Stomach (tissue), 9 donors: ENCODE results near the gene TUBGCP3. TPM values are rescaled to one million over a fixed set of nuclear protein-coding genes. Genes with fewer than 3 reads are reported as not detected.

Experiments used
- DNase-seq, 2 donors: peaks; one replicate each; pipeline versions ENCODE4 v3.0.0 to v3.0.0-alpha.2; 2013 to 2019
- H3K27ac ChIP-seq, 5 donors: fragments of 200-600 bp in 4 of 5; sonication (generic) in 4 of 5; one replicate each; pipeline ENCODE4 v1.5.1; 2013 to 2019; ENCODE audit warnings: mild to moderate bottlenecking in 1 of 5, moderate library complexity in 1 of 5
- H3K27me3 ChIP-seq, 3 donors: fragments of 200-600 bp; sonication (generic); one replicate each; pipeline ENCODE4 v1.5.1; 2017 to 2019; ENCODE audit warnings: mixed run types in 1 of 3
- H3K36me3 ChIP-seq, 4 donors: fragments of 200-600 bp; sonication (generic); 1 replicate in 3 of 4; 2 replicates in 1 of 4; pipeline ENCODE4 v1.5.1; 2016 to 2019
- H3K4me1 ChIP-seq, 4 donors: fragments of 200-600 bp; sonication (generic); one replicate each; pipeline ENCODE4 v1.5.1; 2016 to 2019
- H3K4me3 ChIP-seq, 4 donors: fragments of 200-600 bp; sonication (generic) in 3 of 4; one replicate each; pipeline ENCODE4 v1.5.1; 2016 to 2019; ENCODE audit warnings: mild to moderate bottlenecking in 1 of 4
- H3K9me3 ChIP-seq, 4 donors: fragments of 200-600 bp; sonication (generic); one replicate each; pipeline ENCODE4 v1.5.1; 2016 to 2019
- CTCF ChIP-seq, 7 experiments: fragments of 450-650 bp in 4 of 7; fragments of 200-600 bp in 3 of 7; sonication (generic) in 3 of 7; IDR thresholded peaks; one replicate each; pipeline ENCODE4 v1.5.1; 2016 to 2019; ENCODE audit warnings: antibody characterized with exemption in 7 of 7, control low read depth in 2 of 7, mild to moderate bottlenecking in 1 of 7
- EP300 ChIP-seq: sonication (generic); formaldehyde crosslinking; IDR thresholded peaks from one replicate; pipeline ENCODE4 v1.6.1; 2017; ENCODE audit warnings: antibody characterized with exemption
- POLR2A ChIP-seq, 4 donors: fragments of 450-650 bp; IDR thresholded peaks; one replicate each; pipeline ENCODE4 v1.6.1; 2016; ENCODE audit warnings: antibody characterized with exemption in 4 of 4, control low read depth in 2 of 4, mild to moderate bottlenecking in 1 of 4, moderate library complexity in 1 of 4
- POLR2AphosphoS5 ChIP-seq, 3 donors: sonication (generic); formaldehyde crosslinking; IDR thresholded peaks; one replicate each; pipeline ENCODE4 v1.6.1; 2016; ENCODE audit warnings: antibody characterized with exemption in 3 of 3
- WGBS, 5 donors: extraction: QIAGEN DNeasy Blood & Tissue Kit in 3 of 5; methylation state at CpG; one replicate each; pipeline versions ENCODE4 v1.1.5 to v1.1.7; 2013 to 2018; 5-methylcytosine and 5-hydroxymethylcytosine counted together
- intact Hi-C: fragments of 100-400 bp; cut with DNase I; formaldehyde crosslinking; loops from one replicate; pipeline ENCODE4 v1.15.1; 2023; ENCODE audit warnings: low total_unique reads
- polyA plus RNA-seq, 3 donors: library from polyadenylated mRNA; stranded (reverse); fragments of 200-250 nt; gene quantifications; one replicate each; pipeline ENCODE4 v1.2.3, GENCODE V29; 2013
- total RNA-seq, 5 donors: library from RNA; depleted of rRNA; stranded (reverse); fragments of >200 nt; gene quantifications; one replicate each; pipeline versions ENCODE4 v1.1.0 to v1.2.3, GENCODE V29; 2014 to 2016
- donor health status: healthy with polysubstance abuse.
- donor health status: Bipolar disorder and iron deficiency.
- donor health status: healthy.

The TUBGCP3 gene
- total and polyA plus RNA-seq, 8 donors: 7.8 to 49.6 (median 15.2) TPM

- peak overlapping the region in 3 of 5 donors; percentile 13 to 51 (median 31) for H3K27ac ChIP-seq
- WGBS, 5 donors: 66 to 85% (median 80%) methylated on average over 3 of the region's 3 CpGs
- DNase-seq: no peak
- peak in 1 of 3 donors; percentile 17 for TF ChIP-seq POLR2AphosphoS5 (IDR thresholded peaks at IDR 0.05)
- no peak for TF ChIP-seq EP300
- H3K4me1 ChIP-seq: no peaks in the 10 kb centered on the region
- no peaks in the 10 kb centered on the region for H3K9me3 ChIP-seq
- H3K4me3 ChIP-seq: no peak overlapping the region
- H3K36me3 ChIP-seq: peaks cover 22 to 74% (median 64%) of the 10 kb centered on the region in 4 donors
- no peaks in the 10 kb centered on the region for H3K27me3 ChIP-seq
- intact Hi-C loops: no loop called here
Measured at GRCh38 chr13:112545856-112546255, 42.1 kb downstream of the TUBGCP3 start.

GRCh38 chr13:112532837-112533745 is 54.9 kb downstream of the TUBGCP3 start:
- no peak for DNase-seq
- intact Hi-C loops: no loop called here
- no peaks in the 10 kb centered on the region for H3K9me3 ChIP-seq
- H3K27ac ChIP-seq: no peak overlapping the region
- H3K27me3 ChIP-seq: no peaks in the 10 kb centered on the region
- 80 to 86% (median 81%) methylated on average over 13 of the region's 13 CpGs for WGBS, 5 donors
- peaks cover 0 to 20% (median 5%) of the 10 kb centered on the region in 4 donors for H3K36me3 ChIP-seq
- H3K4me1 ChIP-seq: no peaks in the 10 kb centered on the region
- H3K4me3 ChIP-seq: no peak overlapping the region
- TF ChIP-seq POLR2A (IDR thresholded peaks at IDR 0.05): no peak
- no peak for TF ChIP-seq EP300
- TF ChIP-seq CTCF (IDR thresholded peaks at IDR 0.05): no peak
- TF ChIP-seq POLR2AphosphoS5 (IDR thresholded peaks at IDR 0.05): no peak

GRCh38 chr13:112531263-112531794 is 56.6 kb downstream of the TUBGCP3 start:
- Histone ChIP-seq H3K4me3 (no peak overlapping the region), H3K27me3 (no peaks in the 10 kb centered on the region), H3K4me1 (no peaks in the 10 kb centered on the region), H3K9me3 (no peaks in the 10 kb centered on the region), H3K36me3 (peaks cover 0 to 18% (median 11%) of the 10 kb centered on the region in 4 donors), H3K27ac (no peak overlapping the region)
- WGBS, 5 donors: 78 to 87% (median 81%) methylated on average over 12 of the region's 12 CpGs
- TF ChIP-seq EP300: no peak
- TF ChIP-seq POLR2AphosphoS5 (IDR thresholded peaks at IDR 0.05): no peak
- no peak for TF ChIP-seq CTCF (IDR thresholded peaks at IDR 0.05)
- TF ChIP-seq POLR2A (IDR thresholded peaks at IDR 0.05): no peak
- intact Hi-C loops: no loop called here
- DNase-seq: peak in 1 of 2 donors; percentile 47

- H3K27ac ChIP-seq: no peak overlapping the region
Measured at GRCh38 chr13:112530861-112531260, 57.1 kb downstream of the TUBGCP3 start.

More at GRCh38 chr13:112530861-112531260, 57.1 kb downstream of the TUBGCP3 start:
- DNase-seq: peak in 1 of 2 donors; percentile 35
- Histone ChIP-seq H3K4me1 (no peaks in the 10 kb centered on the region), H3K4me3 (no peak overlapping the region), H3K9me3 (no peaks in the 10 kb centered on the region), H3K36me3 (peaks cover 0 to 22% (median 15%) of the 10 kb centered on the region in 4 donors), H3K27me3 (no peaks in the 10 kb centered on the region)
- TF ChIP-seq EP300: no peak
- TF ChIP-seq CTCF (IDR thresholded peaks at IDR 0.05): no peak
- no peak for TF ChIP-seq POLR2AphosphoS5 (IDR thresholded peaks at IDR 0.05)
- intact Hi-C loops: no loop called here
- WGBS, 5 donors: 41 to 48% (median 47%) methylated on average over 2 of the region's 2 CpGs
